ENCODE results near the gene TJP3.

Gene TJP3

GRCh38 chr19:3790209-3790734 is 82.1 kb downstream of the TJP3 start:
- TF ChIP-seq POLR2AphosphoS5 (IDR thresholded peaks at IDR 0.05; ENCODE audit: low read depth, low read length) (no peak), REST (IDR thresholded peaks at IDR 0.05; ENCODE audit: insufficient read depth in 1 of 2, low read depth in 2 of 2, low read length in 2 of 2) (no peak), SIN3A (IDR thresholded peaks at IDR 0.05; ENCODE audit: borderline replicate concordance, insufficient read depth, low read length) (no peak), FOXP2 (optimal IDR thresholded peaks at IDR 0.05; ENCODE audit: borderline replicate concordance, extremely low read depth, extremely low read length, insufficient read depth) (no peak), TAF1 (IDR thresholded peaks at IDR 0.05; ENCODE audit: borderline replicate concordance, insufficient read depth, low read length) (no peak)

DNA sequence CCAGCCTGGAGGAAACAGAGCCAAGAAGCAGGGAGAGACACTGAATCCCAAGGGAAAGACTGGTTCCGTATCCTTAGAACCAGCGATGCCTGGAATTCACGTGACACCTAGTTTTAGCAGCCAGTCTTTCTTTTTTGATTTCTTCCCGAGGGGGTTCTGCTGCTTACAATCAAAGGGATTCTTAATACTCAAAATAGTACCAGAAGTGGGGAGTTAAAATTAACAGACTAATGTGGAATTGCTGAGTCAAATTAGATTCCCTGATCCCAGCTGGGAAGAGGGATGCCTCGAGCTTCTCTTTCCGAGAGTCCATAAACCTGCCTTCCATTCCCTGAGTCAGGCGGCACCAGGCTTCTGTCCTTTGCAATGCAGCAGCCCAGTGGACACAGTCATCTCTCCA is 82.8 kb downstream of the TJP3 start:
- TF ChIP-seq REST (IDR thresholded peaks at IDR 0.05; ENCODE audit: insufficient read depth in 1 of 2, low read depth in 2 of 2, low read length in 2 of 2): no peak
- no peak for TF ChIP-seq TAF1 (IDR thresholded peaks at IDR 0.05; ENCODE audit: borderline replicate concordance, insufficient read depth, low read length)
- no peak for TF ChIP-seq SIN3A (IDR thresholded peaks at IDR 0.05; ENCODE audit: borderline replicate concordance, insufficient read depth, low read length)
- TF ChIP-seq POLR2AphosphoS5 (IDR thresholded peaks at IDR 0.05; ENCODE audit: low read depth, low read length): no peak
- TF ChIP-seq FOXP2 (optimal IDR thresholded peaks at IDR 0.05; ENCODE audit: borderline replicate concordance, extremely low read depth, extremely low read length, insufficient read depth): no peak

DNA sequence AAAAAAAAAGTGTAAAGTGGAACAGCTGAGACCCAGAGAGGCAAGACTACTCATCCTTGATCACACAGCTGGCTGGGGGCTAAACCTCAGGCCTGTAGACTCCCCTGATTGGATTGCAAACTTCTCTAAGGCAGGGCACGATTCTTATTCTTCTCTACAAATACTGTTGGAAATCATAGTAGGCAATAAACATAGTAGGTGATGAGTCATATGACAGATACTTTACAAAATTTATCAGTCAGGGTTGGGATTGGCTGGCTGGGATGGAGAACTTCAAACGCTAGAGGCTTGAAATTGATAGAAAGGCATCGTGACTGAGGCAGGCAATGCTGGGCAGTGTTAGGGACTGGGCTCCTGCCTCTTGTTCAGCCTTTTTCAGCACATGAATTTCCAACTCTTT is 83.9 kb downstream of the TJP3 start:
- TF ChIP-seq REST (IDR thresholded peaks at IDR 0.05; ENCODE audit: insufficient read depth in 1 of 2, low read depth in 2 of 2, low read length in 2 of 2): no peak
- TF ChIP-seq FOXP2 (optimal IDR thresholded peaks at IDR 0.05; ENCODE audit: borderline replicate concordance, extremely low read depth, extremely low read length, insufficient read depth): no peak
- TF ChIP-seq TAF1 (IDR thresholded peaks at IDR 0.05; ENCODE audit: borderline replicate concordance, insufficient read depth, low read length): no peak
- no peak for TF ChIP-seq POLR2AphosphoS5 (IDR thresholded peaks at IDR 0.05; ENCODE audit: low read depth, low read length)
- TF ChIP-seq SIN3A (IDR thresholded peaks at IDR 0.05; ENCODE audit: borderline replicate concordance, insufficient read depth, low read length): no peak

DNA sequence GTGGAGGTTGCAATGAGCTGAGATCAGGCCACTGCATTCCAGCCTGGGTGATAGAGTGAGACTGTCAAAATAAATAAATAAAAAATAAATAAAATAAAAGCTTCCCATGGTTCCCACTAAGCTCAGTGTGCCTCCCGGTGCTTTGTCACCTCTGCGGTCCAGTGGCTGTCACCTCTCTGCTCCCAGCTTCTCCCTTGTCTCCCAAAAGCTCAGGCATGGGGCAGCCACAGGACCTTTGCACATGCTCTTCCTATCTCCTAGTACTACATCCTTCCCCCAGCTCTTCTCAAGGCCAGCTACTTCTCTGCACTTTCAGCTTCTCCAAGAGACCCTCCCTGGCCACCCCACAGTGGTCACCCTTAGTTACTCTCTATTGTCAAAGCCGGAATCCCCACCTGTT is 85.6 kb downstream of the TJP3 start:
- TF ChIP-seq TAF1 (IDR thresholded peaks at IDR 0.05; ENCODE audit: borderline replicate concordance, insufficient read depth, low read length): no peak
- no peak for TF ChIP-seq SIN3A (IDR thresholded peaks at IDR 0.05; ENCODE audit: borderline replicate concordance, insufficient read depth, low read length)
- TF ChIP-seq FOXP2 (optimal IDR thresholded peaks at IDR 0.05; ENCODE audit: borderline replicate concordance, extremely low read depth, extremely low read length, insufficient read depth): no peak
- no peak for TF ChIP-seq POLR2AphosphoS5 (IDR thresholded peaks at IDR 0.05; ENCODE audit: low read depth, low read length)
- TF ChIP-seq REST (IDR thresholded peaks at IDR 0.05; ENCODE audit: insufficient read depth in 1 of 2, low read depth in 2 of 2, low read length in 2 of 2): no peak

GRCh38 chr19:3796358-3796757 is 88.2 kb downstream of the TJP3 start:
- TF ChIP-seq TAF1 (IDR thresholded peaks at IDR 0.05; ENCODE audit: borderline replicate concordance, insufficient read depth, low read length) (no peak), FOXP2 (optimal IDR thresholded peaks at IDR 0.05; ENCODE audit: borderline replicate concordance, extremely low read depth, extremely low read length, insufficient read depth) (no peak), POLR2AphosphoS5 (IDR thresholded peaks at IDR 0.05; ENCODE audit: low read depth, low read length) (no peak), SIN3A (IDR thresholded peaks at IDR 0.05; ENCODE audit: borderline replicate concordance, insufficient read depth, low read length) (no peak), REST (IDR thresholded peaks at IDR 0.05; ENCODE audit: insufficient read depth in 1 of 2, low read depth in 2 of 2, low read length in 2 of 2) (no peak)

All from PFSK-1 (cell line).